Smooth muscle cell (in vitro differentiated cells): ENCODE results near the gene FZR1. TPM values are rescaled to one million over a fixed set of nuclear protein-coding genes. Genes with fewer than 3 reads are reported as not detected.

Experiments used
- DNase-seq: peaks from one replicate; lab custom pipeline; 2025; ENCODE audit not compliant: unreplicated experiment; lab: John Stamatoyannopoulos, UW
- H2AFZ ChIP-seq: fragments of 200-600 bp; sonication (generic); 2 replicates; pipeline ENCODE4 v1.6.0; 2016; ENCODE audit warnings: antibody characterized with exemption, low read depth, mild to moderate bottlenecking
- H3F3A ChIP-seq: fragments of 200-600 bp; sonication (generic); 2 replicates; pipeline ENCODE4 v1.6.0; 2017; ENCODE audit warnings: antibody characterized with exemption, low read depth
- H3K27ac ChIP-seq: fragments of 200-600 bp; sonication (generic); 2 replicates; pipeline ENCODE4 v1.5.1; 2016; ENCODE audit warnings: low read depth, mild to moderate bottlenecking
- H3K27me3 ChIP-seq: fragments of 200-600 bp; sonication (generic); 2 replicates; pipeline ENCODE4 v1.6.1; 2016; ENCODE audit warnings: low read depth, mild to moderate bottlenecking
- H3K36me3 ChIP-seq: fragments of 200-600 bp; sonication (generic); 2 replicates; pipeline ENCODE4 v1.5.1; 2016; ENCODE audit warnings: low read depth
- H3K4me1 ChIP-seq: fragments of 200-600 bp; sonication (generic); 2 replicates; pipeline ENCODE4 v1.5.1; 2016; ENCODE audit warnings: low read depth
- H3K4me2 ChIP-seq: fragments of 200-600 bp; sonication (generic); 2 replicates; pipeline ENCODE4 v1.6.0; 2016; ENCODE audit warnings: mild to moderate bottlenecking
- H3K4me3 ChIP-seq: fragments of 200-600 bp; sonication (generic); 2 replicates; pipeline ENCODE4 v1.5.1; 2016; ENCODE audit warnings: mild to moderate bottlenecking
- H3K79me2 ChIP-seq: fragments of 200-600 bp; sonication (generic); 2 replicates; pipeline ENCODE4 v1.6.0; 2016; ENCODE audit warnings: low read depth, mild to moderate bottlenecking
- H3K9ac ChIP-seq: fragments of 200-600 bp; sonication (generic); 2 replicates; pipeline ENCODE4 v1.6.0; 2016; ENCODE audit warnings: low read depth
- H3K9me3 ChIP-seq: fragments of 200-600 bp; sonication (generic); replicated peaks from 2 replicates; pipeline ENCODE4 v1.5.1; 2016; ENCODE audit warnings: low read depth
- H4K20me1 ChIP-seq: fragments of 200-600 bp; sonication (generic); 2 replicates; pipeline ENCODE4 v1.6.0; 2016; ENCODE audit warnings: low read depth
- WGBS: methylation state at CpG from one replicate; pipeline ENCODE4 v1.1.7; 2016; ENCODE audit warnings: low lambda C conversion rate; 5-methylcytosine and 5-hydroxymethylcytosine counted together
- polyA plus RNA-seq: library from polyadenylated mRNA; unstranded; fragments of >200 nt; fragmentation: Nextera tagmentation; extraction: Ambion mirVana; gene quantifications from 2 replicates; pipeline ENCODE4 v1.2.1, GENCODE V29; 2016
- total RNA-seq: library from RNA; depleted of rRNA; stranded (reverse); fragments of >200 nt; gene quantifications from 2 replicates; pipeline ENCODE4 v1.2.3, GENCODE V29; 2014
- TF ChIP-seq, protein P1 (sequence below): fragments of 200-600 bp; sonication (generic); IDR thresholded peaks from 2 replicates; pipeline ENCODE4 v1.5.1; 2017; ENCODE audit warnings: borderline replicate concordance, mild to moderate bottlenecking, antibody characterized with exemption; ENCODE audit not compliant: insufficient read depth, poor library complexity, severe bottlenecking

Gene FZR1
- total and polyA plus RNA-seq, 2 experiments from 2014 or later, result 16.3 to 49.7 TPM

DNA sequence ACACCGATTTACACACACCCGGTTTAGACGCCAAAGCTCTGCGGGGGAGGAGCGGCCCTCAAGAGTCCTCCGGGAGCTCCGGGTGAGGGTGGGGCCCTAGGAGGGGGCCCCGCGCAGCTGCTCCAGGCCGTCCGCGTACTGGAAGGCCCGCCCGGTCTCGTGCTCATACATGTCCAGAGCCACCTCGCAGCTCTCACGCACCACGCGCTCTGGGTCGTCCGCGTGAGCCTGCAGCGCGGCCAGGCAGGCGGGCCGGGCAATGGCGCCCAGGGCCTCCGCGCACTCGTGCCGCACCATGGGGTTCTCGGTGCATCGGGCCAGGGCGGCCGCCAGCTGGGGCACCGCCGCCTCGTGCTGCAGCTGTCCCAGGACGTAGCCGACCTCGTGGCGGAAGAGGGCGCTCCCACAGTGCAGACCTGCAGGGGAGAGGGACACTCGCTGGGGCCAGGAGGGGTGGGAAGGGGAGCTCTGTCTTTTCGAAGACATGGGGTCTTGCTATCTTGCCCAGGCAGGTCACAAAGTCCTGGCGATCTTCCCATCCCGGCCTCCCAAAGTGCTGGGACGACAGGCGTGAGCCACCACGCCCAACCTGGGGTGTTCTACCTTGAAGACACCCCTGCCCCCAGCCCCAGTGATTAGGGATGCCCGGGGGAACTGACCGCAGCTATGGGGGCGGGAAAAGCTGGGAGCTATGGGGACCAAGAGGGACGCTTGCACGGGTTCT is 14.6 kb upstream of the FZR1 start:
- no peak overlapping the region for H2AFZ ChIP-seq
- H3K4me1 ChIP-seq, result no peaks in the 10 kb centered on the region
- H3F3A ChIP-seq, result no peaks in the 10 kb centered on the region
- H3K4me2 ChIP-seq, result no peak overlapping the region
- WGBS, result 97% methylated on average over 50 of the region's 55 CpGs
- no peaks in the 10 kb centered on the region for H3K36me3 ChIP-seq
- TF ChIP-seq, protein P1, sequence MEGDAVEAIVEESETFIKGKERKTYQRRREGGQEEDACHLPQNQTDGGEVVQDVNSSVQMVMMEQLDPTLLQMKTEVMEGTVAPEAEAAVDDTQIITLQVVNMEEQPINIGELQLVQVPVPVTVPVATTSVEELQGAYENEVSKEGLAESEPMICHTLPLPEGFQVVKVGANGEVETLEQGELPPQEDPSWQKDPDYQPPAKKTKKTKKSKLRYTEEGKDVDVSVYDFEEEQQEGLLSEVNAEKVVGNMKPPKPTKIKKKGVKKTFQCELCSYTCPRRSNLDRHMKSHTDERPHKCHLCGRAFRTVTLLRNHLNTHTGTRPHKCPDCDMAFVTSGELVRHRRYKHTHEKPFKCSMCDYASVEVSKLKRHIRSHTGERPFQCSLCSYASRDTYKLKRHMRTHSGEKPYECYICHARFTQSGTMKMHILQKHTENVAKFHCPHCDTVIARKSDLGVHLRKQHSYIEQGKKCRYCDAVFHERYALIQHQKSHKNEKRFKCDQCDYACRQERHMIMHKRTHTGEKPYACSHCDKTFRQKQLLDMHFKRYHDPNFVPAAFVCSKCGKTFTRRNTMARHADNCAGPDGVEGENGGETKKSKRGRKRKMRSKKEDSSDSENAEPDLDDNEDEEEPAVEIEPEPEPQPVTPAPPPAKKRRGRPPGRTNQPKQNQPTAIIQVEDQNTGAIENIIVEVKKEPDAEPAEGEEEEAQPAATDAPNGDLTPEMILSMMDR, result no peak
- H3K27ac ChIP-seq, result no peak overlapping the region
- H3K9ac ChIP-seq, result no peak overlapping the region
- no peaks in the 10 kb centered on the region for H3K27me3 ChIP-seq
- no peaks in the 10 kb centered on the region for H3K79me2 ChIP-seq
- no peak overlapping the region for H3K4me3 ChIP-seq
- no peaks in the 10 kb centered on the region for H4K20me1 ChIP-seq
- H3K9me3 ChIP-seq, result no peaks in the 10 kb centered on the region
- no peak for DNase-seq

DNA sequence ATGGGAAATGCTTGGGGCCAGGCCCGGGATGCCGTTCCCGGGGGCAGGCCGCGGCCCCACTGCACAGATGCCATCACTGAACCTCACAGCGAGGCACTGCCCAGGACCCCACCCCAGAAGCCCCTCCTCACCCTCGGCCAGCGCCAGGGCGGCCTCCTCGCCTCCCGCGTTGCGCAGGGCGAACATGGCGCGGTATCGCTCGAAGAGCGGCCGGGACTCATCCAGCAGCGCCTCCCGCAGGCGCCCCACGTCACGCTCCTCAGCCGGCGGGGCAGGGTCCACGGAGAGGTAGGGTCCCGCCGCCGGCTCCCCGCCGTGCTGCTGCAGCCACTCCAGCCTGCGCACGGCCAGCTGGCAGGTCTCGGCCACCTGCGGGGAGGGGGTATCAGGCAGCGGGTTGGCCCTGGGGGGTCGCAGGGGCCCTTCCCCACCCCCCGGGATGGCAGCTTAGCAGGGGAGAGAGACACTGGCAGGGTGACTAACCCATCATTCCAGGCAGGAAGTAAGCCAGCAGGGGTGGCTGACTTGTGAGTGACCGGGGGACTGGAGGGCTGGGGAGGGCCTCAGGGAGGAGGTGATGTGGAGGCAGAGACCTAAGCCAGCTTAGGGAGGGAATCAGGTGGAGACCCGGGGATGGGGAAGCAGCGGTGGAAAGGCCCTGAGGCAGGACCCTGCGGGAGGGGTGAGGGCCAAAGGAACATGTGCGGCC is 13.8 kb upstream of the FZR1 start:
- H3K36me3 ChIP-seq, result no peaks in the 10 kb centered on the region
- H3K4me1 ChIP-seq, result no peaks in the 10 kb centered on the region
- no peaks in the 10 kb centered on the region for H4K20me1 ChIP-seq
- H3K4me2 ChIP-seq, result no peak overlapping the region
- H3F3A ChIP-seq, result no peaks in the 10 kb centered on the region
- no peak overlapping the region for H2AFZ ChIP-seq
- no peak for DNase-seq
- H3K9ac ChIP-seq, result no peak overlapping the region
- H3K4me3 ChIP-seq, result no peak overlapping the region
- 94% methylated on average over 24 of the region's 45 CpGs for WGBS
- no peak overlapping the region for H3K27ac ChIP-seq
- H3K79me2 ChIP-seq, result peaks cover under 1% of the 10 kb centered on the region
- TF ChIP-seq, protein P1, result no peak
- H3K9me3 ChIP-seq, result no peaks in the 10 kb centered on the region
- H3K27me3 ChIP-seq, result no peaks in the 10 kb centered on the region

DNA sequence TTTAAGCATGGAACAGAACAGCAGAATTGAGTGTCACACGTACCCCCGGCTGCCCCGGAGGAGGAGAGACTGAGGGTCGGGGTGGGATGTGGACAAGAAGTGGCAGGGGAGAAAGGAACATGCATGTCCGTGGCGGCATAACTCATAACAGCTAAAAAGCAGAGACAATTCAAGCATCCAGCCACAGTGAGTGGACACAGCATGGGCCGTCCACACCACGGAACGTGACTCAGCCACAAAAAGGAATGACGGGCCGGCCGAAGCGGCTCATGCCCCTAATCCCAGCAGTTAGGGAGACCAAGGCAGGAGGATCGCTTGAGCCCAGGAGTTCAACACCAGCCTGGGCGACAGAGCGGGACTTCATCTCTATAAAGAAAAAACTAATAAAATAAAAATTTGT is 13.2 kb upstream of the FZR1 start:
- Histone ChIP-seq H3K36me3 (no peaks in the 10 kb centered on the region), H3F3A (no peaks in the 10 kb centered on the region), H3K79me2 (peaks cover 7% of the 10 kb centered on the region), H3K9me3 (no peaks in the 10 kb centered on the region), H3K27ac (no peak overlapping the region), H3K4me2 (no peak overlapping the region), H2AFZ (no peak overlapping the region), H3K27me3 (no peaks in the 10 kb centered on the region), H3K4me3 (no peak overlapping the region), H3K4me1 (no peaks in the 10 kb centered on the region), H3K9ac (no peak overlapping the region), H4K20me1 (no peaks in the 10 kb centered on the region)
- 94% methylated on average over 16 of the region's 16 CpGs for WGBS
- no peak for DNase-seq
- TF ChIP-seq, protein P1, result no peak
